SK-N-DZ (cell line): ENCODE data around the gene ATP5MC3.
A peak's percentile ranks its signal among the peaks of the same experiment; 100 is the strongest.

Source experiments
- DNase-seq: peaks from one replicate; pipeline ENCODE4 v3.0.0-alpha.2; 2015; ENCODE audit warnings: low spot score

Gene ATP5MC3

DNA sequence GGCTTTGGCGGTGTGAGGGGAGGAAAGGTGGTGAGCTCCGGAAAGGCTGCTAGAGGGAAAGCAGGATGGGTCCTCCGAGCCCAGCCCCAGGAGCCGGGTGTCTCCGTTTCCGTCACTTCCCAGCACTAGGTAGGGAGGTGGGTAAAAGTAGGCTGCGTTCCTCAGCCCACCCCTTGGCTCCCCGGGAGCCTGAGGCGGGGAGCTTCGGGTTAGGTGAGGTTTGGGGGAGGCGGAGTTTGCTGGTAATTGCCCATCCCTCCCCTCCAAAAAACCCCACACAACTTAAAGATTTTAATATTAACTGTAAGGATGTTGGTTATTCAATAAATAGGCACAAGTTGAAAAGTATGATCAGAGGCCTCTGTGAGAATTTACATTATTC, 13.0 kb downstream of the ATP5MC3 start:
- DNase-seq = no peak

DNA sequence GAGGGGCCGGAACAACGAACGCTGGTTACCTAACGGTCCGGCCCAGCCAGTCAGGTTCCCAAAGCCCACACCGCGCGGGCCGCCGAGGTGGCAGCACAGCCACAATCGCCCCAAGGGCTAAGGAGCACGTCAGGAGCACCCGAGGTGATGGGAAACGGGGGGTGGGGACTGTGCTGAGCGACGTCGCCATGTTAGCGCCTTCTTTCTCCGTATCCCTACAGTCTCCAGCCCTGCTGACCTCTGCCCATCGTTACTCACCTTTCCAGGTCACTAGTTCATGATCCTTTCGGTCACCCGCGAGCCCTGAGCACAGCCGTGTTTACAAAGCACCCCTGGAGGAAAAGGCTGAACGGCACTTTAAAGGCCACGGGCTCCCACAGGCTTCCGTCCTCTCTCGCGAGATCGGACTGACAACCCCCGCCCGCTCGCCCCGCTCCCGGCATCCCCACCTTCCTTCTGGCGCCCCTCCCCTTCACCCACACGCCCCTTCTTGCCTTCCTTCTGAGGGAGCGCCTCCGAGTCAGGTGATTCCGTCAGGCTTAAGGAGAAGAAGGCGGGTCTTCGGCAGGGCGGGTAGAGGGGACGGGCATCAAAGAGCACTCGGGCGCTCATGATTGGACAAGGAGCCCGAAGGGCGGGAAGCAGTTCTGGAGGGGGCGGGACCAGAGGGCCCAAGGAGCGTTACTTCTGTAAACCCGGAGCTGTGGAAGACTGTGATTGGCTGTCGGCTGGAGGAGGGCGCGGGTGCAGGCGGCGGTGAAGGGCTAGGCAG, 13.5 kb downstream of the ATP5MC3 start, which contains the start of gene ATF2:
Gene ATF2 (minus strand): TSS at position 412 of the 772 bp plus-strand sequence. CDS start 31,760 bp downstream, outside the sequence.
- DNase-seq = peak; percentile 100

DNA sequence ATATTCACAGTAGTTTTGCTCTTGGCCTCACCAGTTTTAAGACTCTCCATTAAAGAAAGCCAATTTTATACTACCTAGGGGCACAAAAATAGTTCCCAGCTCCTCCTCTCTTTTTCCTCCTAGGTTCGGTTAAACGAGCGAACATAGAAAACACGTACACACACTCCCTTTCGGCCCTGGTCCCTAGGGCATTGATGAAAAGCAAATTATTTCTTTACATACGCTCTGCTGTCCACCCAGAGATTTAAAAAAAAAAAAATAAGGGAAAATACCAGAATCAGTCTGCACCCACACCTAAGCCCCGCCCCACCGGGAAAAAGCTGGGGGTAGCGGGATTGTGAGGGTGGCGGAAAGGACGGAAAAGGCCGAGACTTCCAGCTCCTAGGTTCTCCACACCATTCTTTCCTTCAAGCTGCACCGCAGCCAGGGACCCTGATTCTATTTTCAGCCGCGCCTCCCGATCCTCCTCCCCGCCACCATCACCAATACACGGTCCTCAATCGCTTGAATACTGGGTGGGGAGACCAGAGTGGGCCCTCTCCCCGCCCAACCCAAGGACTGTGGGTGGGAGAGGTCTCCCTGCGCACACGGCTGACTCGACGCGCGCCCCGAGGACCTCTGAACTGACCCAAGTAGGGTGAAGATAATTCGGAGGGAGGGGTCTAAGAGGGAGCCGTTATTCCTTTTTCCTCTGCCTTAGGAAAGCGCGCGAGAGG, 14.3 kb downstream of the ATP5MC3 start:
- DNase-seq = peak; percentile 73

DNA sequence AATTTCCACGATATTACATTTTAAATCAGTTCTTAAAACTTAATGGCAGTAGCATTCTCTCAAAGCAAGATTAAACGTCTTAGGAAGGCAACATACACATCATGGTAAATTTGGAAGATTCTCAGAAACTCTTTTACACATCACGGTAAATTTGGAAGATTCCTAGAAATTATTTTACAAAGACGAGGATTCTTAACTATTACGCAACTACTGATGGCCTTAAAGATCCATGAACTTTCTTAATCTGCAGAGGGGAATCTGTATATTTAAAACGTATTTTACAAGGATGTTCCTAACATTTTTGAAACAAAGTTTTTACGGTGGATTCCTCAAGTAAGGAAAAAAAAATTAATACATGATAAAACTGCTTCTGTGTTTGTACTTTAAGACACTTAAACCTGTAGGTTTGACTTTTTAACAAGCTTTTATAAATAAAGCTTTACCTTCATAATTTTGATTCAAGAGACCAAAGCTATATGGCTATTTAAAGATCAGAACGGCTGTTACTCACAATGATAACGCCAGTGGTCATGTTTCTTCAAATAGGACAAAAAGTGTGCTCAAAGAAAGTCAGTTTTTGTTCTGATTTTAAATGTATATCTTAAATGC, 15.2 kb downstream of the ATP5MC3 start:
- DNase-seq = no peak

DNA sequence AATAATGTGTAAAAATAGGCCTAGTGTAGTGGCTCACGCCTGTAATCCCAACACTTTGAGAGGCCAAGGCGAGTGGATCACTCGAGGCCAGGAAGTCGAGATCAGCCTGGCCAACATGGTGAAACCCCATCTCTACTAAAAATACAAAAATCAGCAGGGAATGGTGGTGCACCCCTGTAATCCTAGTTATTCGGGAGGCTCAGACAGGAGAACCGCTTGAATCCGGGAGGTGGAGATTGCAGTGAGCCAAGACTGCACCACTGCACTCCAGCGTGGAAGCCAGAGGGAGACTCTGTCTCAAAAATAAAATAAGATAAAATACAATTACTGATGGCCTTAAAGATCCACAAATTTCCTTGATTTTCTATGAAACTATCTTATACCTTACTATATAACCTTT, 17.3 kb downstream of the ATP5MC3 start:
- DNase-seq = no peak

DNA sequence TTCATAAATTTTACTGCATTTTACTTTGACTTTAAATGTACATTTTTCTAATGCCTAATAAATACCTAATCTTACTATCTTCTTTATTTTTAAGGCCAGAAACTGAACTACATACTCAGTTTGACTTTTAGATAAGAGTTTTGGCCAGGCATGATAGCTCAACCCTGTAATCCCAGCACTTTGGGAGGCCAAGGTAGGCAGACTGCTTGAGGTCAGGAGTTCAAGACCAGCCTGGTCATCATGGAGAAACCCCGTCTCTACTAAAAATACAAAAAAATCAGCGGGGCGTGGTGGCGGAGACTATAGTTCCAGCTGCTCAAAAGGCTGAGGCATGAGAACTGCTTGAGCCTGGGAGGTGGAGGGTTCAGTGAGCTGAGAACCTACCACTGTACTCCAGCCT, 22.6 kb downstream of the ATP5MC3 start:
- no peak for DNase-seq

DNA sequence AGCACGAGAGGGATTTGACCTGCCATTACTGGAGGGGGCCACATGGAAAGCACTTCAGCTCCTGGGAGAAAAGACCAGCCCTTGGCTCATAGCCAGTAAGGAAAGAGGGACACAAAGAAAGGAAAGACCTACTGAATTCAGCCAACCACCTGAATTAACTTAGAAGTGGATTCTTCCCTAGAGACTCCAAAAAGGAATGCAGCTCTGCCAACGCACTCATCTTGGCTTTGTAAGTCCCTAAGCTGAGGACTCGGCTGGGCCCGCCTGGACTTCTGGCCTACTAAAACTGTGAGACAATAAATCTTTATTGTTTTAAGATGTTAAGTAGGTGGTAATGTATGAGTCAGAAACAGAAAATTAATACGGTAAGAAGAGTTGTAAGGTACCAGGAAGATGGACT, 25.0 kb downstream of the ATP5MC3 start:
- no peak for DNase-seq

DNA sequence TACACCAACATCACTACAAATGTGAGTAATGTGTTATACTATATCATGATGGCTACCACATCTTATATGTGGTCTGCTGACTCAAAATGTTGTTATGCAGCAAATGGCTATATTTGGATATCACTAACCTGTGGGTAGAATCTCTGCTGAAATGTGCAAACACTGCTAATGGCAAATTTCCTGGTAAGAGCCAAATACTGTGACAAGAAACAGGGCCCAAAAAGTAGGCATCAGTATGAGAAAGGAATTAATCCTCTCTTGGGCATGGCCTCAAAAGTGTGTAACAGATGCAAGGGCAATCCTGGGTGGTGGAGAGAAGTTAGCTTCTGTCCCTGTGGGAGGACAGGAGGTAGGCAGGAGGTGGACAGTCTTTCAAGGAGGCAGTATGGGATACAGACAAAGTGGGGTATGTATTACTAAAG, 26.8 kb downstream of the ATP5MC3 start:
- no peak for DNase-seq

DNA sequence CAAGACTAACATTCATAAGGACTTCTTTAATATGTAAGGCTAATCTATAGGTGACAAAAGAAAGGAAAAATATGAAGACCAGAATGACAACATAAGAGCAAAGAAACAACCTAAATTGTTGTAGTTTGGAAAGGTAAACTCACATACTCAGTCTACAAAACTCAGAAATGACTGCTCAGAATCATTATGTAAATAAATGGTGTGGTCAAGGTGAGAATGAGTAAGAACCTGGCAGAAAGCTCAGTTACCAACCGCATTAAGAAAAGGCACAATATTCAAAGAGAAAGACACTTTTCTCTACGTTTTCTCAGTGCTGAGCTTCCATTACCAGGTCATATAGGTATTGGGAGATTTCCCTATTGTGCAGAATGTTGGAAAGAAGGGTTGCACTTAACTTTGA, 29.3 kb downstream of the ATP5MC3 start:
- no peak for DNase-seq

DNA sequence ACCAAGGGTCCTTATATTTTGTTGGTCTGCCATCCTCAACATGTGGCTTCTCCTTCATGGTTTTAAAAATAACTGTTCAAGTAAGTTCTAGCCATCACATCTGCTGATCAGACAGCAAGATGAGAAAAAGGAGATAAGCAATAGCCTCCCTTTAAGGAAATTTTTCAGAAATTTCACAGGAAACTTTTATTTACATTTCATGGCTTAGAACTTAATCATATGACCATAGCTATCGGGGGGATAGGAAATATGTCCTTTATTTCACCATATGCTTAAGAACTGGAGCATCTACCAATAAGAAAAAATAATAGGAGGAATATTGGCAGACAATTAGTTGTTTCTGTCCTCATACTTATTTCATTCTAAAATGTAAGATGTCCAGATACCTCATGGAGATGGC, 29.7 kb downstream of the ATP5MC3 start:
- DNase-seq = no peak

DNA sequence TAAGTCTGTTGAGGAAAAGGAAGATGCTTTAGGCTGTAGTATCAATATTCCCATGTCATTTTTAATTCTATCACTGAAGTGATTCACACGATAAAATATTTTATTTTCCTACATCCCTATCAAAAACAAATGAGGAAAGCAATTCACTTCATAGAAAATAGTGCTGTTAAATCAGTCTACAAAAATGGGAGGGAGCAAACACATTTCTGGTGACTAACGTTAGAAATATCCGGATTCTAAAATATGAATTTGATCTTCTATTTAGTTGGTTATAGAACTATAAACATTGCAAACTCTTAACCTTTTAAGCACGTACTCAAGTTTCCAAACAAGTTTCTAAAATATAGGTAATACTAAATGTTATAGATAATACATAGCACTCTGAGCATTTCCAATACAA, 34.3 kb downstream of the ATP5MC3 start:
- DNase-seq = no peak

DNA sequence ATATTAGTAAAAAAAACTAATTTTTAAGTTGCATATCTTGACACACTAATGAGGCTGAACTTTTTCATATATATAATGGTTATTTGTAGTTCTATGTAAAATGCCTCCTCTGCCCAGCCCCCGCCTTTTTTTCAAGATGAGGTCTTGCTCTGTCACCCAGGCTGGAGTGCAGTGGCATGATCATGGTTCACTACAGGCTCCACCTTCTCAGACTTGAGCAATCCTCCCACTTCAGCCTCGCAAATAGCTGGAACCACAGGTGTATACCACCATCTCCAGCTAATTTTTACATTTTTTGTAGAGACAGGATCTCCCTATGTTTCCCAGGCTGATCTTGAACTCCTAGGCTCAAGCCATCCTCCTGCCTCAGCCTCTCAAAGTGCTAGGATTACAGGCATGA, 37.8 kb downstream of the ATP5MC3 start:
- no peak for DNase-seq

DNA sequence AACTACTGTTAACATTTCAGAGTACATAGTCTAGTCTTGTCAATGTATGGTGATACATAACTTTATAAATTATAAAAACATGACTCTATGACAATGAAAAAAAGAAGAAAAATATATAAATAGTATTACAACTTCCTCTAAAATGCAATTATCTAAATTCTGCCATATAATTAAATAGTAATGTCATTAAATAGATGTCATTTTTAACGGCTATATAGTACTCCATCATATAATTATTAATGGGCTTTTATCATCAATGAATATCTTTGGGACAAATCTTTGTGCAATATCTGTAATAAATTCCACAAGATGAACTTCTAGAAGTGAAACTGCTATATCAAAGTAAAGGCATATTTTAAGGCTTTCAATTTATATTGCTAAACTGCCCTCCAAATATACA, 38.3 kb downstream of the ATP5MC3 start:
- DNase-seq = no peak

DNA sequence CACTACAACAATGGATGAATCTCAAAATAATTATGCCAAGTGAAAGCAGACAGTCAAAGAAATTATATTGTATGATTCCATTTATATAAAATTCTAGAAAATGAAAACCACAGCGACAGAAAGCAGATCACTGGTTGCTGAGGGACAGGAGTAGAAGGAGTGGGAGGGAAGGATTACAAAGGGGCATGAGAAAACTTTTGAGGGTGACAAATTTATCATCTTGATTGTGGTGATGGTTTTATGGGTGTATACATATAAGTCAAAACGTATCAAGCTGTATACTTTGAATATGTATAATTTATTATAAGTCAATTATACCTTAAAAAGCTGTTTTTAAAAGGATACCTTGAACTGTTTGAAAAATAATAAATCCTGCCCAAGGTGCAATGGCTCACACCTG, 41.2 kb downstream of the ATP5MC3 start:
- no peak for DNase-seq

DNA sequence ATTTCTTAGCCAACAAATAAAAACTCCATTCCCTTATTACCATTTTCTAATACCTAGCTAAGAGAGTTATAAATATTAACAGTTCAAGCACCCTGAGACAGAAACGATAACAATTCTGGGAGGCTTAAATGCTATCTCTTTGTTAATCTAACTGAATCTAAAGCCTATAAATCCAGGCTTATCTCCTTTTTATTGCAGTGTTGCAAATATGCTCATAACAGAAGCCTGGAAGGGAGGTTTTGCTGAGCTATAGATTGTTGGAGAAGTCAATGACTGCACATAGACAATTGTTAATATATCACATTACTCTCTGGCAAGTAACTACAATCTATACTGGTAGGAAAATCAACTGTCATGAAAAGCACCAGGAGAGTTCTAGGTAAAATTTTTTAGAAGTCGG, 43.7 kb downstream of the ATP5MC3 start:
- DNase-seq = no peak

DNA sequence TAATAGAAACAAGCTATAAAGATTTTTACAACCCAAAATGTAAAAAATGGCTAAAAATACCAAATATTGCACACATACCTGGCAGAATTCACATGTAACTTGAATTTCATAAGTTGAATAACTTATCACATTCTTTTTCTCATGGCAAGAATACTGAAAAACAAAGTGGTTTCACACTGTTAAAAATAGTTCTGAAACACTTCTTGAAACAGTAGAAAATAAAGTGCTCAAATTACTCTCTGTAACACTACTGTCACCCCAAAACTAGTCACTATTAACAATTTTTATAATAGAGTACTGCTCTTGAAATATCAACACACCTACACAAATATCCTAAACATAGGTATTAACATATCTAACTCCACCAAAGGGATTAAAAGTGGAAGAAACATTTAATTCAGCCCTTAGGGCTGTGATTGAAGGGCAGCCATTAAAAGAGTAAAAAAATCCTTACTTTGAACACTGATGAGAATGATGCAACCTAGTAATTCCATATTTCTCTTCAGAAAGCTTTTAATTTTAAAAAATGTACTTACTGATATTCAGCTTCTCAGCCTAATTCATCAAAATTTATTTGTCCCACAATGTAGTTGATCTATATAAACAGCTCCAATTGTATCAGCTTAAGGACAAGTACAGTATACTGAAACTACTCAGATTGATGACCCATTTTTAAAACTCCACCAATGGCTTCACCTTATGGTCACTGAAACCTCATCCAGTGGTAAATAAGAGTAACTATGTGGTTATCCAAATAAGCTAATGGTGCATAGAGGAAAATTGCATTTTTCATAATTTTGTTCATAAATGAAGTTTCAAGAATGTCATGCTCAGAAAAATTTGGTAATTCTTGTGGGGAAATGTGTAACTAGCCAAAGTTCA, 44.9 kb downstream of the ATP5MC3 start:
- DNase-seq = no peak

DNA sequence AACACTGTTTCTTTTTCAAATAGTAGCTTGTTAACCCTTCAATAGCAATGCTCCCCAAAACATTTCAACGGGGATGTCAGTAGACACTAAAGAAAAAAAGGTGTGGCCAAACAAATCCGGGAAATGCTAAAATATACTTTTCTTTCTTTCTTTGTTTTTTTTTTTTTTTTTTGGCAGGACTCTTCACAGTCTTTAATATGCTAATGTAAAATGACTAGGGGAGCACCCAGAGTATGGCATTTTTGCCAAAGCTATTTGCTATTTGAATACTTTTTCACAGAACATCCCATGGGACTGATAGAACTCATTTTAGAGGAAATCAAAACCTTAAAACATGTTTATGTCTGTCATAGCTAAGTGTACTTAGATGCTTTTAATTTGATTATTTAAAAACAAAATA, 45.6 kb downstream of the ATP5MC3 start:
- DNase-seq = no peak

DNA sequence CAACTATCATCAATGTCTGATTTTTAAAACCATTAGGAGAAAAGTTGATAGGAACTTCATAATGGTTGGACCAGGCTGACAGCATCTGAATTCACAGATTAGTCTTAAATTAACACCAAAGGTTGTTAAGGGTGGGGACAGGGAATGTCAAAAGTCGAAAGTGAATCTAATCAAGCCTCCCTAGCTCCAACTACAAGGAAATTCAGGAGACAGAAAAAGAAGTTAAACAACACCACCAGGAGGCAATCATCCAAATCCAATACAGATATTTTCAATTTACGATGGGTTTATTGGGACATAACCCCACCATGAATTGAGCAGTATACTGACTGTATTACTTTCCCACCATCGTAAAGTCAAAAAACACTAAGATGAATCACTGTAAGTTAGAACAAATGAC, 46.3 kb downstream of the ATP5MC3 start:
- DNase-seq = no peak

DNA sequence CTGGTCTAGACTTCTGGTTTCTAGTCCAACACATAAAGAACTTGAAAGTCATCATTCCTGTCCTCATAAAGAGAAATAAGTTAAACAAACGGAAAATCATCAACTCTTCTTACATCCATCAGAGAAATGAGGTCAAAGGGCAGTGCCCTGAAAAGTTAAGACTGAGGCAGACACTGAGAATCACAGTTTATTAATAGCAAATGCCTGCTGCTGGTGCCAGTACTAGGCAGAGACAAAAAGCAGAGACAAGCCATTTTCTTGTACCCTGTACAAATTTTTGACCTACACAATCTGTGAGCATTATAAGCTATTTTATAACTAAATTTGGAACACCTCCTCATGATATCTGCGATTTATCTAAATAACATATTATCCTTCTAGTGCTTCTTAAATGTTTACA, 50.3 kb downstream of the ATP5MC3 start:
- DNase-seq = no peak

DNA sequence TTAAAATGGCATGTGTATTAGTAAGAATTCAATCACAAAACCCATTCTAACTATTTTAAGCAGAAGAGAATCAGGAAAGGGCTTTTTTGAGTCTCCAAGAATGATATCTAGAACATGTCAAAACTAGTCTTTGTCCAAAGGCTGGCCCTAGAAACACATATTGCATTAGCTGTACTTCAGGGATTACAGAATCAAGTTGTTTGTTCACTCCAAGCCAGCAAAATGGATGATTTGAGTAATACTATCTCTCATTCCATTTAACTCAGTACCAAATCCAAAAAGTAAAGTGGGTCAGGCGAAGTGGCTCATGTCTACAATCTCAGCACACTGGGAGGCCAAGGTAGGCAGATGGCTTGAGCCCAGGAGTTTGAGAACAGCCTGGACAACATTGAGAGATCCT, 54.8 kb downstream of the ATP5MC3 start:
- no peak for DNase-seq
